ENCODE data around the gene RASD1.

The RASD1 gene

DNA sequence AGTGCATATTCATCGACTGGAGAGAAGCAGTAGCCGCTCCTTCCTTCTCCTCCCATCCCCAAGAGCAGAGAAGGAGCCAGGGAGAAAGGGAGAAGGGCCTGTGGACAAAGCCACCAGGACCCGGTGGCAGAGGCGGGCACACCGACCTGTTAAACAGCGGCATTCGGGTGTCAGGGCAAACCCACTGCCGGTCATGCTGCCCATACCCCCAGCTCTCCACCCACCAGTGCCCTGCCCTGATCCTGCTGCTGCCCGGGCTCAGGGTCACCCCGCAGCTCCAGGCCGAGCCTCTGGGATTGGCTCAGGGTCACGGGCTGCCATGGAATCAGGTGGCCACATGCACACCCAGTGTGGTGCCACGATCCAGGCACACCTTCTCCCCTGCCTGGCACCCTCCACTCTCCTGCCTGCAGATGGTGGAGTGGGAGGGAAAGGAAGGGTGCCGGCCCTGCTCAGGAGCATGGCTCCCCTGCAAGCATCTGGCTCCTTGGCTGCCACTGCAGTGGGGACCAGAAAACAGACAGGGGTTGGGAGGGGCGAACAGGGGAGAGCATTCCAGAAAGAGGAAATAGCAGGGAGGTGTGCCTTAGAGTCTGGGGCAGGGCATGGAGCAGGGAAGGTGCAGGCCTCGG is 18.3 kb upstream of the RASD1 start:
- TF ChIP-seq, protein P1, sequence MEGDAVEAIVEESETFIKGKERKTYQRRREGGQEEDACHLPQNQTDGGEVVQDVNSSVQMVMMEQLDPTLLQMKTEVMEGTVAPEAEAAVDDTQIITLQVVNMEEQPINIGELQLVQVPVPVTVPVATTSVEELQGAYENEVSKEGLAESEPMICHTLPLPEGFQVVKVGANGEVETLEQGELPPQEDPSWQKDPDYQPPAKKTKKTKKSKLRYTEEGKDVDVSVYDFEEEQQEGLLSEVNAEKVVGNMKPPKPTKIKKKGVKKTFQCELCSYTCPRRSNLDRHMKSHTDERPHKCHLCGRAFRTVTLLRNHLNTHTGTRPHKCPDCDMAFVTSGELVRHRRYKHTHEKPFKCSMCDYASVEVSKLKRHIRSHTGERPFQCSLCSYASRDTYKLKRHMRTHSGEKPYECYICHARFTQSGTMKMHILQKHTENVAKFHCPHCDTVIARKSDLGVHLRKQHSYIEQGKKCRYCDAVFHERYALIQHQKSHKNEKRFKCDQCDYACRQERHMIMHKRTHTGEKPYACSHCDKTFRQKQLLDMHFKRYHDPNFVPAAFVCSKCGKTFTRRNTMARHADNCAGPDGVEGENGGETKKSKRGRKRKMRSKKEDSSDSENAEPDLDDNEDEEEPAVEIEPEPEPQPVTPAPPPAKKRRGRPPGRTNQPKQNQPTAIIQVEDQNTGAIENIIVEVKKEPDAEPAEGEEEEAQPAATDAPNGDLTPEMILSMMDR (IDR thresholded peaks at IDR 0.05; ENCODE audit: borderline replicate concordance, insufficient read depth, low read depth, low read length): no peak

DNA sequence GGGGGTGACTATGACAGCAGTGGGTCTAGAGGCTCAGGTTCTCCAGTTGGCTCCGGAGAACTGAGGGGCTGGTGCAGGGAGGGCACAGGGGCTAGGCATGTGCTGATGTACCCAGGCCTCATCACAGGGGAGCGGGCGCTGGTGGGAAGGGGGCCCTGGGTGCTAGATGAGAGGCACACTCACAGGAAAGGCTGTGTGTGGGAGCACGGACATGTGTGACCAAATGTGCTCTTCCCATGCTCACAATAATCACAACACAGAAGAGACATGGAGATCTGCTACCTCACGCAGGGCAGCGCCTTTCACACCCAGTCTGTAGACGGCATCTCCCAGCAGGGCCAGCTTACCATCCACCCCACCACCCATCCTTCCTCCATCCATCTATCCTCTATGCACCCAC is 17.4 kb upstream of the RASD1 start:
- TF ChIP-seq, protein P1 (IDR thresholded peaks at IDR 0.05; ENCODE audit: borderline replicate concordance, insufficient read depth, low read depth, low read length): no peak
- no peak overlapping the region for H3K4me3 ChIP-seq (ENCODE audit: low read depth, low read length)

More for the DNA sequence above, 18.3 kb upstream of the RASD1 start:
- H3K4me3 ChIP-seq (ENCODE audit: low read depth, low read length): no peak overlapping the region

DNA sequence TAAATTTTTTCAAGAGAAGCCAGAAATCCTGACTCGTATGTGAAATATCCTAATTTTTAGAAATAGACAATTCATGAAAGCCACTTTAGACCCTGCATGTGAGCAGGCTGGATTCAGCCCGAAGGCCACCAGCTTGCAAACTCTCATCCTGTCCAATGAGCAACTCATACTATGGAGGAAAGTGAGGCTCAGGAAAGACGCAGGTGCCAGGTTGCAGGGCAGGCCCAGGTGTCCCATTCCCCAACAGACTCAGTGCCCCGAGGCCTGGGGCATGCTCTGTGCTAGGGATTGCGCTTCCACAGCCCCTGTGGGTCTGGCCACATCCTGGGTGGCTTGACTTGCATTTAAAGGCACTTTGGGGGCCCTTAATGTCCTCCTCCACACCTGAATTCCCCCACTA is 16.7 kb upstream of the RASD1 start:
- TF ChIP-seq, protein P1 (IDR thresholded peaks at IDR 0.05; ENCODE audit: borderline replicate concordance, insufficient read depth, low read depth, low read length): no peak
- no peak overlapping the region for H3K4me3 ChIP-seq (ENCODE audit: low read depth, low read length)

DNA sequence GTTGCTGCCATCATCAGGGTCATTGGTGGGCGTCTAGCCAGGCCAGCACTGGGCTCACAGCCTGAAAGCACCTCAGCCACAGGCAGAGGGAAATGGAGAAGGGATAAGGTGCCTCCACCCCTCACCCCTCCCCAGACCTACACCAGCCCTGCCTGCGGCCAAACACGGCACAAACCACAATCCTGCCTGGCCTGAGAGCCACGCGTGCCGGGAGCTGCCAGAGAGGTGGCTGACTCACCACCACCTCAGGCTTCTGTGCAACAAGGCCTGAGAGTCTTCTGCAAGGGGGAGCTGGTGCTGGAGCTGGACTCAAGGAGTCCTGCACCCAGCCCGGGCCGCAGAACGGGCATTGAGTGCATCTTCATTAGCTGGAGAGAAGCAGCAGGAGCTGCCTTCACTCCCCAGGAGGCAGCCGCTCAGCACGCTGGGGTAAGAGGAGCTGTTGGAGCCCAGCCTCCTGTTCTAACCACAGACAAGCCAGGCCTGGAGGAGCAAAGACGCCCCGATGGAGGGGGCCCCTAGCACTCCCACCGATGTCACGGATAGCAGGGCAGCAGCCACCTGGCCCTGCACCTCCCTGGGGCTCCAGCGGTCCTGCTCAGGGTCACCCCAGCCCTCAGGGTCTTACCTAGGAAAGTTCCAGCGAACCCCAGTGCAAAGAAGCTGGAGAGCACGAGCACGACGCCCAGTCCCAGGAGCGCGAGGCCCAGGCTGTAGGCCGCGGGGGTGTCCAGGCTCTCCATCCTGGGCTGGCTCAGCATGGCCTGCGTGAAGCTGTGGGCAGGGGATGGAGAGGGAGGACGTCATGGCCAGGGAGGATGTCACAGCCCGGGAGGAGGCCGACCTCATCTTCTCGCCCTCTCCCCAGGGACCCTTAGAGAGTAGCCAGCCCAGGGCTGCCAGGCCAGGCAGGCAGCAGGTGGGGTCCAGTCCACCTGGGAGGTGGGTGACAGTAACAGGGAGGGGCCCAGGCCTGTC is 16.0 kb upstream of the RASD1 start:
- no peak overlapping the region for H3K4me3 ChIP-seq (ENCODE audit: low read depth, low read length)
- TF ChIP-seq, protein P1 (IDR thresholded peaks at IDR 0.05; ENCODE audit: borderline replicate concordance, insufficient read depth, low read depth, low read length): no peak

DNA sequence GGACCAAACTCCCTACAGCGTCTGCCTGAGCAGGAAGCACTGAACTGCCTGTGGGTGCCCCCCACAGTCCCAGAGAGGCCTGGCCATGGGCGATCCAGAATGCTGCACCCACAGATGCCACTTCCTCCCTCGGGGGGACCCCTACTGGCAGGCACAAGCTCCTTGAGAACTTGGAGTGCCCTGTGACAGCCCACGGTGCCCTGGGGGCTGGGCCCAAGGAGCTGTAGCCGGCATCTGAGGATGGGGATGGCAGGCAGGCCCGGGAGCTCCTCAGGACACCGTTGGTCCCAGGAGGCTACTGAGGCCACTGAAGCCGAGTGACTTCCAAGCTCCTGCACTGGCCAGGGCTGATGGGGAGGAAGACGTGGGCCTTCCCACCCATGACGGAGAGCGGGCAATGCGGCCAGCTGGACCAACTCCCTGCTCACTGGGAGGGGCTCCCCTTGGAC is 15.1 kb upstream of the RASD1 start:
- TF ChIP-seq, protein P1 (IDR thresholded peaks at IDR 0.05; ENCODE audit: borderline replicate concordance, insufficient read depth, low read depth, low read length): no peak
- H3K4me3 ChIP-seq (ENCODE audit: low read depth, low read length): no peak overlapping the region

DNA sequence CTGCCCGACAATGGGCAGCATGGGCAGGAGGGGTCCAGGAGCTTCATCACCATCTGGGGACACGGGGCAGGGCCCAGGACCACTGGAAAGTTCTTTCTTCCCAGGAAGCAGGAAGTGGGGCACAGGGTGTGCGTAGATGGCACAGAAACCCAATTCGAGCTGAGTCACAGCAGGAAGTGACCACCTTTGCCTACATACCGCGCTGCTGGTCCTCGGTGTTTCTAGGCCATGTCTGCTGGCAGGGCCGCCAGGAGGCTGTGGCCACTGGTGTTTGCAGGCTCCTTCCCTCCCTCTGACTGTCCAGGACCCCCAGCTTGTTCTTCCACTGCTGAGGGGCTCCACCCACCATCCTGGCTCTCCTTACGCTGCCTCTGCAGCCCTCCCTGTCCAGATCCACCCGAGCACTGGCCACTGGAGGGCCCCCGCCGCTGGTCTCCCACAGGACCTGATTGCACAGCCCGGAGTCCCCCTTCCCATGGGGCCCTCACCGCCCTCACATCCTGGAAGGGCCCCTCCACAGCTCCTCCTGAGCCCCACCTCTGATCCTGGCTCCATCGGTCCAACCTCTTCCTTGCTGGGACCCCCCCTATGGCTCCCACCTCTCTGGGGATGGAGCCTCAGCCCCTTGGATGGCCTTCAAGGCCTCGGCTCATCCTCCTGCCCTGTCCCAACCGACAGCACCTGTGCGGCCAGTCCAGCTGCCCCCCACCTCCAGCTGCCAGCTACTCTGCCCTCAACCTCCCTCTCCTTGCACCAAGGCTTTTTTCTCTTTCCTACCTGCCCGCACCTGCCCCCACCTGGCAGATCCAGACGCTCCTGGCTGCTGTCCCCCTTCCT is 14.5 kb upstream of the RASD1 start:
- no peak overlapping the region for H3K4me3 ChIP-seq (ENCODE audit: low read depth, low read length)

More for the DNA sequence above, 14.5 kb upstream of the RASD1 start:
- TF ChIP-seq, protein P1 (IDR thresholded peaks at IDR 0.05; ENCODE audit: borderline replicate concordance, insufficient read depth, low read depth, low read length): no peak
